OCI-LY7 (cell line): ENCODE measurements around the gene HEXIM2. TPM values are rescaled to one million over a fixed set of nuclear protein-coding genes. Genes with fewer than 3 reads are reported as not detected.

Experiments
- BruUV-seq: library from RNA; stranded (reverse); fragments of 400-500 nt; replicated peaks from 2 replicates; lab custom pipeline; 2021; lab: Mats Ljungman, UMichigan
- CTCF ChIA-PET: fragments of 300-600 bp; sonication (Branson Sonifier 250); formaldehyde crosslinking; loops from one replicate; lab custom pipeline; 2022; ENCODE audit warnings: antibody characterized with exemption; ENCODE audit not compliant: unreplicated experiment; lab: Charles Lee
- POLR2A ChIA-PET: fragments of 300-600 bp; sonication (Branson Sonifier 250); formaldehyde crosslinking; loops from one replicate; lab custom pipeline; 2022; ENCODE audit warnings: antibody characterized with exemption; lab: Charles Lee
- DNase-seq: peaks from one replicate; pipeline ENCODE4 v3.0.0-alpha.2; 2015; ENCODE audit warnings: low spot score
- H2AFZ ChIP-seq: fragments of 200-600 bp; sonication (generic), shearing (Covaris generic); 2 replicates; pipeline ENCODE4 v1.6.1; 2014; ENCODE audit warnings: mild to moderate bottlenecking, antibody characterized with exemption, low read length, moderate library complexity
- H3K27ac ChIP-seq: fragments of 200-600 bp; sonication (generic); 2 replicates; pipeline ENCODE4 v1.5.1; 2014; ENCODE audit warnings: mixed run types, low read depth, mild to moderate bottlenecking, moderate library complexity, low read length, inconsistent platforms; ENCODE audit not compliant: poor library complexity, severe bottlenecking
- H3K36me3 ChIP-seq: fragments of 200-600 bp; sonication (generic); 2 replicates; pipeline ENCODE4 v1.6.1; 2014; ENCODE audit warnings: mild to moderate bottlenecking, antibody characterized with exemption, low read length, moderate library complexity, mixed read lengths; ENCODE audit not compliant: insufficient read depth
- H3K4me1 ChIP-seq: fragments of 200-600 bp; sonication (generic); 2 replicates; pipeline ENCODE4 v1.5.1; 2014; ENCODE audit warnings: mild to moderate bottlenecking, low read length; ENCODE audit not compliant: insufficient read depth, poor library complexity, severe bottlenecking
- H3K4me2 ChIP-seq: fragments of 200-600 bp; sonication (generic); 2 replicates; pipeline ENCODE4 v1.6.1; 2014; ENCODE audit warnings: mild to moderate bottlenecking, low read length
- H3K4me3 ChIP-seq: fragments of 200-600 bp; sonication (generic); 2 replicates; pipeline ENCODE4 v1.5.1; 2014; ENCODE audit warnings: mild to moderate bottlenecking, low read depth, low read length; ENCODE audit not compliant: poor library complexity, severe bottlenecking
- H3K79me2 ChIP-seq: fragments of 200-600 bp; sonication (generic); 2 replicates; pipeline ENCODE4 v1.6.1; 2016; ENCODE audit warnings: low read depth, mild to moderate bottlenecking, low read length, moderate library complexity, mixed read lengths; ENCODE audit not compliant: insufficient read depth
- H3K9me2 ChIP-seq: fragments of 200-600 bp; sonication (generic); 2 replicates; pipeline ENCODE4 v1.6.1; 2016; ENCODE audit warnings: mild to moderate bottlenecking, low read length, mixed read lengths; ENCODE audit not compliant: insufficient read depth
- H3K9me3 ChIP-seq: fragments of 200-600 bp; sonication (generic); 2 replicates; pipeline ENCODE4 v1.6.1; 2014; ENCODE audit warnings: mild to moderate bottlenecking, mixed run types, low read length, mixed read lengths
- H4K20me1 ChIP-seq: fragments of 200-600 bp; sonication (generic); 2 replicates; pipeline ENCODE4 v1.6.1; 2014; ENCODE audit warnings: mild to moderate bottlenecking, antibody characterized with exemption, low read length, moderate library complexity, mixed read lengths; ENCODE audit not compliant: insufficient read depth
- CTCF ChIP-seq: fragments of 200-600 bp; sonication (generic); conservative IDR thresholded peaks from 2 replicates; pipeline ENCODE4 v1.5.1; 2014; ENCODE audit warnings: mild to moderate bottlenecking, antibody characterized with exemption, low read length, moderate library complexity, mixed read lengths
- EZH2phosphoT487 ChIP-seq: fragments of 200-600 bp; sonication (generic); IDR thresholded peaks from 2 replicates; pipeline ENCODE4 v1.6.1; 2018; ENCODE audit warnings: low read depth, borderline replicate concordance, mild to moderate bottlenecking, mixed run types, antibody characterized with exemption, low read length, moderate library complexity, mixed read lengths
- intact Hi-C: fragments of 100-400 bp; cut with micrococcal nuclease; formaldehyde crosslinking; loops from one replicate; pipeline ENCODE4 v1.10.0; 2022; ENCODE audit not compliant: unreplicated experiment
- total RNA-seq, 2 experiments: library from RNA; depleted of rRNA in 1 of 2; stranded (reverse); fragments of >200 nt in 1 of 2; shearing (Covaris generic) in 1 of 2; gene quantifications; 2 replicates each; pipeline ENCODE4 v1.2.3, GENCODE V29; 2014 to 2022

HEXIM2 gene
- total RNA-seq, 2 experiments from 2014 or later = 8.6 to 11.1 TPM

- no peak for TF ChIP-seq EZH2phosphoT487
- TF ChIP-seq CTCF = no peak
- no peak overlapping the region for H2AFZ ChIP-seq
- H3K79me2 ChIP-seq = no peaks in the 10 kb centered on the region
- H3K9me3 ChIP-seq = no peaks in the 10 kb centered on the region
- peaks cover 12% of the 10 kb centered on the region for H3K4me1 ChIP-seq
- no peak overlapping the region for H3K4me3 ChIP-seq
- no peak for DNase-seq
- no peaks in the 10 kb centered on the region for H4K20me1 ChIP-seq
- ChIA-PET CTCF (no interaction called here), POLR2A (interaction anchor here (1.1 kb wide), 1 partner anchor 60 kb away, joined by 5 read pairs; no protein-coding TSS in a partner anchor)
- no peaks in the 10 kb centered on the region for H3K9me2 ChIP-seq
- intact Hi-C loops = no loop called here
- H3K36me3 ChIP-seq = no peaks in the 10 kb centered on the region
- no TSS peak for BruUV-seq
- H3K4me2 ChIP-seq = no peak overlapping the region
- no peak overlapping the region for H3K27ac ChIP-seq
Observed at GRCh38 chr17:45189009-45189408, 27.3 kb downstream of the HEXIM2 start.

GRCh38 chr17:45190503-45191255 lies 29.0 kb downstream of the HEXIM2 start:
- no peaks in the 10 kb centered on the region for H3K9me3 ChIP-seq
- H3K4me1 ChIP-seq = peaks cover 12% of the 10 kb centered on the region
- TF ChIP-seq CTCF = no peak
- no peak for TF ChIP-seq EZH2phosphoT487
- CTCF ChIA-PET = interaction anchor here (1.3 kb wide), 1 partner anchor 39 kb away, joined by 4 read pairs; no protein-coding TSS in a partner anchor
- intact Hi-C loops = no loop called here
- DNase-seq = peak; percentile 54
- no peaks in the 10 kb centered on the region for H3K79me2 ChIP-seq
- BruUV-seq = no TSS peak
- H4K20me1 ChIP-seq = no peaks in the 10 kb centered on the region
- no peaks in the 10 kb centered on the region for H3K9me2 ChIP-seq
- no peaks in the 10 kb centered on the region for H3K36me3 ChIP-seq
- H3K4me3 ChIP-seq = no peak overlapping the region
- no peak overlapping the region for H2AFZ ChIP-seq
- no peak overlapping the region for H3K27ac ChIP-seq
- peak overlapping the region; percentile 27 for H3K4me2 ChIP-seq
- POLR2A ChIA-PET = interaction anchor here (1.1 kb wide), 1 partner anchor 29 kb away, joined by 3 read pairs; the partner anchor contains the start of gene HEXIM2

GRCh38 chr17:45195424-45195823 lies 33.7 kb downstream of the HEXIM2 start:
- no peaks in the 10 kb centered on the region for H3K36me3 ChIP-seq
- no TSS peak for BruUV-seq
- H3K4me3 ChIP-seq = no peak overlapping the region
- no peak overlapping the region for H2AFZ ChIP-seq
- no peaks in the 10 kb centered on the region for H3K9me2 ChIP-seq
- no peaks in the 10 kb centered on the region for H3K9me3 ChIP-seq
- CTCF ChIA-PET = interaction anchor here (0.6 kb wide), 1 partner anchor 22 kb away, joined by 3 read pairs; no protein-coding TSS in a partner anchor
- H3K4me2 ChIP-seq = no peak overlapping the region
- intact Hi-C loops = no loop called here
- no peak overlapping the region for H3K27ac ChIP-seq
- no peak for DNase-seq
- H4K20me1 ChIP-seq = no peaks in the 10 kb centered on the region
- TF ChIP-seq CTCF = no peak
- no peak for TF ChIP-seq EZH2phosphoT487
- H3K79me2 ChIP-seq = no peaks in the 10 kb centered on the region
- H3K4me1 ChIP-seq = peaks cover 20% of the 10 kb centered on the region
- POLR2A ChIA-PET = no interaction called here
